Effector memory CD4-positive, alpha-beta T cell (primary cell): Measurements from ENCODE around the gene NSG1.
"Not testable (repeated sequence)": the region's sequence is repeated elsewhere in the genome, so short reads cannot be mapped to it uniquely, and the experiment has no call there.

Source experiments
- DNase-seq, 3 donors: peaks; one replicate each; pipeline ENCODE4 v3.0.0-alpha.2; 2020
- H3K27ac ChIP-seq: 2 replicates; pipeline ENCODE4 v1.7.0; 2013; ENCODE audit warnings: mild to moderate bottlenecking, low read length, moderate library complexity; ENCODE audit not compliant: insufficient read depth, poor library complexity, severe bottlenecking
- H3K27me3 ChIP-seq: replicated peaks from 2 replicates; pipeline ENCODE4 v1.7.0; 2013; ENCODE audit warnings: mild to moderate bottlenecking, low read length; ENCODE audit not compliant: insufficient read depth, control insufficient read depth, poor library complexity, severe bottlenecking
- H3K36me3 ChIP-seq: 2 replicates; pipeline ENCODE4 v1.7.0; 2013; ENCODE audit warnings: mild to moderate bottlenecking, low read length, moderate library complexity; ENCODE audit not compliant: control insufficient read depth, insufficient read depth
- H3K4me1 ChIP-seq: 2 replicates; pipeline ENCODE4 v1.7.0; 2013; ENCODE audit warnings: low read length, mild to moderate bottlenecking; ENCODE audit not compliant: control insufficient read depth, insufficient read depth, poor library complexity, severe bottlenecking
- H3K4me3 ChIP-seq: 2 replicates; pipeline ENCODE4 v1.7.0; 2013; ENCODE audit warnings: low read length, low read depth, mild to moderate bottlenecking; ENCODE audit not compliant: insufficient read depth, poor library complexity, severe bottlenecking
- H3K9me3 ChIP-seq: 2 replicates; pipeline ENCODE4 v1.7.0; 2013; ENCODE audit warnings: mild to moderate bottlenecking, low read length, moderate library complexity; ENCODE audit not compliant: control insufficient read depth

The NSG1 gene

GRCh38 chr4:4465238-4465637 lies 78.3 kb downstream of the NSG1 start:
- not testable (repeated sequence) for H3K27ac ChIP-seq, H3K27me3 ChIP-seq, DNase-seq, H3K4me3 ChIP-seq, H3K9me3 ChIP-seq
- Histone ChIP-seq H3K4me1 (peaks cover 30% of the 10 kb centered on the region), H3K36me3 (peaks cover 23% of the 10 kb centered on the region)
